ENCODE data around the gene SPRR4. TPM values are rescaled to one million over a fixed set of nuclear protein-coding genes. Genes with fewer than 3 reads are reported as not detected.

SPRR4 gene
- total and polyA plus RNA-seq, 9 donors = not detected

DNA sequence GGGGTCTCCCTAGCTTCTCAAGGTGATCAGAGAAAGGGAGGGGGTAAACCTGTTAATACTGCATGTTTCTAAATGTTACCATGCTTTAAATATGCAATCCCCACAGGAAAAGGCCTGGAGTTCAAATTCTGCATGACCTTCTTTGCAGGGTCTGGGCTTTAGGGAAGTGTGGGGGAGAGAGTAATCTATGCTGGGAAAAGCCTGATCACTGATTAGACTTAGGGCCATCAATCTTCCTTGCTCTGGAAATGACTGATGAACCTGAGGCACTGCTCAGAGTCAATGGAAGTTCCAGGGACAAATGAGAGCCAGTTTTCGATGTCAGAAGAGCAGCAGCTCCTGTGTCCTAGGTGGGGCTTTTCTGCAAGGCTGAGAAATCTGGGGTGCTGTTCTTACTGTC is 10.2 kb downstream of the SPRR4 start:
- DNase-seq = no peak
- Histone ChIP-seq H3K4me3 (no peak overlapping the region), H3K4me1 (ENCODE audit: insufficient read depth) (no peaks in the 10 kb centered on the region), H3K27me3 (no peaks in the 10 kb centered on the region), H3K27ac (no peak overlapping the region), H3K9me3 (no peaks in the 10 kb centered on the region), H3K36me3 (no peaks in the 10 kb centered on the region)
- TF ChIP-seq POLR2A (IDR thresholded peaks at IDR 0.05) = no peak
- no peak for TF ChIP-seq EP300 (IDR thresholded peaks at IDR 0.05)
- TF ChIP-seq, protein P1, sequence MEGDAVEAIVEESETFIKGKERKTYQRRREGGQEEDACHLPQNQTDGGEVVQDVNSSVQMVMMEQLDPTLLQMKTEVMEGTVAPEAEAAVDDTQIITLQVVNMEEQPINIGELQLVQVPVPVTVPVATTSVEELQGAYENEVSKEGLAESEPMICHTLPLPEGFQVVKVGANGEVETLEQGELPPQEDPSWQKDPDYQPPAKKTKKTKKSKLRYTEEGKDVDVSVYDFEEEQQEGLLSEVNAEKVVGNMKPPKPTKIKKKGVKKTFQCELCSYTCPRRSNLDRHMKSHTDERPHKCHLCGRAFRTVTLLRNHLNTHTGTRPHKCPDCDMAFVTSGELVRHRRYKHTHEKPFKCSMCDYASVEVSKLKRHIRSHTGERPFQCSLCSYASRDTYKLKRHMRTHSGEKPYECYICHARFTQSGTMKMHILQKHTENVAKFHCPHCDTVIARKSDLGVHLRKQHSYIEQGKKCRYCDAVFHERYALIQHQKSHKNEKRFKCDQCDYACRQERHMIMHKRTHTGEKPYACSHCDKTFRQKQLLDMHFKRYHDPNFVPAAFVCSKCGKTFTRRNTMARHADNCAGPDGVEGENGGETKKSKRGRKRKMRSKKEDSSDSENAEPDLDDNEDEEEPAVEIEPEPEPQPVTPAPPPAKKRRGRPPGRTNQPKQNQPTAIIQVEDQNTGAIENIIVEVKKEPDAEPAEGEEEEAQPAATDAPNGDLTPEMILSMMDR (IDR thresholded peaks at IDR 0.05) = no peak
- intact Hi-C loops (cut with DNase I) = no loop called here
- WGBS, 3 donors = 91 to 97% (median 96%) methylated on average over 1 of the region's 1 CpG

DNA sequence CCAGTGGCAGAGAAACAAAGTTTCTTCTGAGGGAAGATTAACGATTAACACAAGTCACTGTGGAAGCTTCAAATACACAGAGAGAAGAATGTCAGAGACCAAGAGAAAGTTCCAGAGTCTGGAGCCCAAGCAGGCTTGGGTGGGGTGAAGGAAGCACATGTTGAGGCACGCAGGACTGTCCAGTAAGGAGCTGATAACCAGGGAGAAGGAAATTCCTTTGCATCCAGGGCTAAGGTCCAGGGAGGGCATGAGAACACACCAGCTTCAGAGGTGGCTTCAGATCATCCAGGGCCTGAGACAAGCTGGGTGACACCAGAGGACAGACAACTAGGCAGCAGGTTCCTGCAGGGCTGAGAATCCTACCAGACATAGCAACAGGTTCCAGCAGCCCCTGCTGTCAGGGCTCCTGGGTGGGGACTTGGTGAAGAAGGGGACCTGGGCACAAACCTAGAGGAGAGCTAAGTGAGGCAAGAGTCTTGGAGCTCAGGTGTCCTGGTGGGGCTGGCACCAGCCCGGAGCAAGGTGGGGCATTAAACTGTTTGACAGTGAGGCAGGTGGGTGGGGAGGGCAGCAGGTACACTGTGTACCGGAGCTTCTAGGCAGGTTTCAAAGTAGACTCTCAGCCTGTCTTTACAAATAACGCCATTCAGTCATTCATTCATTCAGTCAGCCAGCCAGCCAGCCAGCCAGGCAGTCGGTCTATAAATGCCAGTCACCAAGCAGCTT is 10.9 kb downstream of the SPRR4 start:
- TF ChIP-seq POLR2A (IDR thresholded peaks at IDR 0.05) (no peak), EP300 (IDR thresholded peaks at IDR 0.05) (no peak)
- TF ChIP-seq, protein P1 (IDR thresholded peaks at IDR 0.05) = no peak
- Histone ChIP-seq H3K36me3 (no peaks in the 10 kb centered on the region), H3K9me3 (no peaks in the 10 kb centered on the region), H3K4me1 (ENCODE audit: insufficient read depth) (no peaks in the 10 kb centered on the region), H3K27me3 (no peaks in the 10 kb centered on the region), H3K27ac (no peak overlapping the region), H3K4me3 (no peak overlapping the region)
- DNase-seq = no peak
- intact Hi-C loops (cut with DNase I) = no loop called here
- WGBS, 3 donors = 88 to 93% (median 91%) methylated on average over 5 to 6 of the region's 6 CpGs

DNA sequence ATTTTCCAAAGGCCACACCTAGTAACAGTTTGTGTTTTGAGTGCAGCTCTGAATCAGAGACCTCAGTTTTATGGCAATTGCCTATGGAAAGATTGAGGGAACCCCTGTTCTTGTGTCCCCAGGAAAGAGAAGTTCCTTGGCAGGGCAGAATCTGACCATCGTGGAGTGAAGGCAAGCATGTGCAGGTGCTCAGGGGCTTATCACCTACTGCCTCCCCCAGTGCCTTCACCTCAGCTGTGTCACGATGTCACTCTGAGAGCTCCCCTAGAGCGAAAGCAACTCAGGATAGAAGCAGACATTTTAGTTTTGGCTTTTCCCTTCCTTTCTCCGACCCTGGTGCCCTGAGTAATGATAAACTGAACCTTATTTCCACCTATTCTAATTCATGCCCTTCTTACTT is 11.6 kb downstream of the SPRR4 start:
- Histone ChIP-seq H3K27me3 (no peaks in the 10 kb centered on the region), H3K4me1 (ENCODE audit: insufficient read depth) (no peaks in the 10 kb centered on the region), H3K36me3 (no peaks in the 10 kb centered on the region), H3K4me3 (no peak overlapping the region), H3K27ac (no peak overlapping the region), H3K9me3 (no peaks in the 10 kb centered on the region)
- DNase-seq = no peak
- WGBS, 3 donors = 59 to 84% (median 79%) methylated on average over 4 of the region's 4 CpGs
- TF ChIP-seq POLR2A (IDR thresholded peaks at IDR 0.05) = no peak
- TF ChIP-seq, protein P1 (IDR thresholded peaks at IDR 0.05) = no peak
- intact Hi-C loops (cut with DNase I) = no loop called here

DNA sequence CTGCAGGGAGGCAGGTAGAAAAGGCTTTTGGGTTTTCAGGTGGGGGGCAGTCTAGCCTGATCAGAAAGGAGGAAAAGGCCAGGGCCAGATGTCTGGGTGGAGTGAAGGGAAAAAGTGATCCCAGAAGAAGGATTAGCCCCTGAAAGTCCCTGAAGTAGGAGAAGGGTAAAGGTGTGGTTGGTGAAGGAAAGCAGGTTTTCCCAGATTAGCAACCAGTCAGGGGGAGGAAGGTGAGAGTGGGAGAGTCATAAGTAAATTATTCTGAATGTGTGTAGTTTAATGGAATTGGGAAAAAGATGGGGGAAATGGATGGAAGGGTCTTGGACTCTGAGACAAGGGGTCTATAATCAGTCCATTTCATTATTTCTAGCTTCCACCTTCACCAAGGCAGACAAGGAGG is 12.8 kb downstream of the SPRR4 start:
- H3K9me3 ChIP-seq = no peaks in the 10 kb centered on the region
- no peak overlapping the region for H3K27ac ChIP-seq
- H3K4me1 ChIP-seq (ENCODE audit: insufficient read depth) = no peaks in the 10 kb centered on the region
- no peak for TF ChIP-seq POLR2A (IDR thresholded peaks at IDR 0.05)
- TF ChIP-seq, protein P1 (IDR thresholded peaks at IDR 0.05) = no peak
- no peak for TF ChIP-seq EP300 (IDR thresholded peaks at IDR 0.05)
- no peak overlapping the region for H3K4me3 ChIP-seq
- DNase-seq = no peak
- no peaks in the 10 kb centered on the region for H3K27me3 ChIP-seq
- no peaks in the 10 kb centered on the region for H3K36me3 ChIP-seq
- intact Hi-C loops (cut with DNase I) = no loop called here

Measured in ovary (tissue), 9 donors.